ENCODE measurements around the gene RAD50.
A peak's percentile ranks its signal among the peaks of the same experiment; 100 is the strongest.
"Not testable (repeated sequence)": the region's sequence is repeated elsewhere in the genome, so short reads cannot be mapped to it uniquely, and the experiment has no call there.

Gene RAD50

DNA sequence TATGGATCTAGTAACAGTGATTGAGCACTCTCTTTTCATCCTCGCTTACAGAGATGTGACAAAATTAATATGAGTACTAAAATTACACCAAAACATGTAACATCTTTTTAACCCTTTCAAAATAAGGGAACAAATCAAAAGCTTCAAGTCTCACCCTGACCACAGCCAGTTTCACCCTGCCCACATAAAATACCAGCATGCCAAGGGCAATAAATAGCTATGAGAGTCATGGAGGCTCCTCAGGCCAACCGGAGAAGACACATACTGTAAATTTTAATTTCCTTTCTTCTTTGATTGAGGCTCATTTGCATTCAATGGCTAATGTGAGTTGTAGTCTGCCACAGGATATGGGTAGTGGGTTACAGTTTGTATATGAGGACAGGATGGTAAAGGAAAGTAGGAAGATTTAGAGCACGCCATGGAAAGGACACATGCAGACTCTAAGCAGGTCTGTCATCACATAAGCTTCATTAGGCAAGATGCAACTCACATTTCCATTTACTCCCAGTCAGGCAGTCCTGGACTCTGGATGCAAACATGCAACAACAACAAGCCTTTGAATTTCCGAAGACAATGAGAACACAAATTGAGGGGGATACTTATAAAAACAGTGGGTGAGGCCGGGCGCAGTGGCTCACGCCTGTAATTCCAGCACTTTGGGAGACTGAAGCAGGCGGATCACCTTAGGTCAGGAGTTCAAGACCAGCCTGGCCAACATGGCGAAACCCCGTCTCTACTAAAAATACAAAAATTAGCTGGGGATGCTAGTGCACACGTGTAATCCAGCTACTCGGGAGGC, 128.3 kb downstream of the RAD50 start:
- TF ChIP-seq, protein P1, sequence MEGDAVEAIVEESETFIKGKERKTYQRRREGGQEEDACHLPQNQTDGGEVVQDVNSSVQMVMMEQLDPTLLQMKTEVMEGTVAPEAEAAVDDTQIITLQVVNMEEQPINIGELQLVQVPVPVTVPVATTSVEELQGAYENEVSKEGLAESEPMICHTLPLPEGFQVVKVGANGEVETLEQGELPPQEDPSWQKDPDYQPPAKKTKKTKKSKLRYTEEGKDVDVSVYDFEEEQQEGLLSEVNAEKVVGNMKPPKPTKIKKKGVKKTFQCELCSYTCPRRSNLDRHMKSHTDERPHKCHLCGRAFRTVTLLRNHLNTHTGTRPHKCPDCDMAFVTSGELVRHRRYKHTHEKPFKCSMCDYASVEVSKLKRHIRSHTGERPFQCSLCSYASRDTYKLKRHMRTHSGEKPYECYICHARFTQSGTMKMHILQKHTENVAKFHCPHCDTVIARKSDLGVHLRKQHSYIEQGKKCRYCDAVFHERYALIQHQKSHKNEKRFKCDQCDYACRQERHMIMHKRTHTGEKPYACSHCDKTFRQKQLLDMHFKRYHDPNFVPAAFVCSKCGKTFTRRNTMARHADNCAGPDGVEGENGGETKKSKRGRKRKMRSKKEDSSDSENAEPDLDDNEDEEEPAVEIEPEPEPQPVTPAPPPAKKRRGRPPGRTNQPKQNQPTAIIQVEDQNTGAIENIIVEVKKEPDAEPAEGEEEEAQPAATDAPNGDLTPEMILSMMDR (conservative IDR thresholded peaks at IDR 0.05; ENCODE audit: low read depth, low read length), result no peak
- H3K4me3 ChIP-seq (ENCODE audit: low read depth, low read length), result no peak overlapping the region
- no peak for DNase-seq (ENCODE audit: low read depth)

DNA sequence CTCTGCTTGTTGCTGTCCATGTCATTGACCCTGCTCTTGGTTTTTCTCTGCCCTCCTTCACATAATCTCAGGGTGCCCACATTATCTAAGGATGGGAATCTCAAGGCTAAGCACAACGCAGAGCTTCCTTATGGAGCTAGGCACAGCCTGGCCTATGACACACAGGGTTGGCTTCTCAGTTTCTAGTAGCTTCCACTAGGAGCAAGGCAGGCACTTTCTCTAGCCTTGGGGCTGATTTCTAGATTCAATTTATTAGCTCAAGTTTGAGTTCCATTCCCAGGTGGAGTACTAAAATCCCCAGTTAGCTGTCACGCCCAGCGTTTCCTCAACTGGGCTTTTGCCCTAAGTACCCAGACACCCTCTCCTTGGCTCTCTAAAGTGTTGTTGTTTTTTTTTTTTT, 129.4 kb downstream of the RAD50 start:
- TF ChIP-seq, protein P1 (conservative IDR thresholded peaks at IDR 0.05; ENCODE audit: low read depth, low read length), result no peak
- no peak for DNase-seq (ENCODE audit: low read depth)
- no peak overlapping the region for H3K4me3 ChIP-seq (ENCODE audit: low read depth, low read length)

DNA sequence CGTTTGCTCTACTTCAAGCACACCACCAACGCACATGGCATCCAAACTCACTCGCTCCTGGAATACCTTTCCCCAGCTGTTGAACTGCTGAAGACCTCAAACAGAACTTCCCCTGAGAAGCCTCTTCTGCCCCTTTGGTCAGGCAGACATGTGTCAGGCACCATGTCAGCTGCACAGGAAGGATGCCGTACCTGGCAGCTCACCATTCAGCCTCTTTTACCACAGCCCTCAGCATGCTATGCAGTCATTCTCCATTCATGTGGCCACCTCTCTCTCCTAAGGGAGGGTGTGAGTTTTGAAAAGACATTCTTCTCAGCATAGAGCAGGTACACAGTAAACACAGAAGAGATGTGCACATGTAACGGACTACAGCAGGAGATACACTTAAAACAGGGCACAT, 131.2 kb downstream of the RAD50 start:
- no peak overlapping the region for H3K4me3 ChIP-seq (ENCODE audit: low read depth, low read length)
- TF ChIP-seq, protein P1 (conservative IDR thresholded peaks at IDR 0.05; ENCODE audit: low read depth, low read length), result no peak
- DNase-seq (ENCODE audit: low read depth), result no peak

DNA sequence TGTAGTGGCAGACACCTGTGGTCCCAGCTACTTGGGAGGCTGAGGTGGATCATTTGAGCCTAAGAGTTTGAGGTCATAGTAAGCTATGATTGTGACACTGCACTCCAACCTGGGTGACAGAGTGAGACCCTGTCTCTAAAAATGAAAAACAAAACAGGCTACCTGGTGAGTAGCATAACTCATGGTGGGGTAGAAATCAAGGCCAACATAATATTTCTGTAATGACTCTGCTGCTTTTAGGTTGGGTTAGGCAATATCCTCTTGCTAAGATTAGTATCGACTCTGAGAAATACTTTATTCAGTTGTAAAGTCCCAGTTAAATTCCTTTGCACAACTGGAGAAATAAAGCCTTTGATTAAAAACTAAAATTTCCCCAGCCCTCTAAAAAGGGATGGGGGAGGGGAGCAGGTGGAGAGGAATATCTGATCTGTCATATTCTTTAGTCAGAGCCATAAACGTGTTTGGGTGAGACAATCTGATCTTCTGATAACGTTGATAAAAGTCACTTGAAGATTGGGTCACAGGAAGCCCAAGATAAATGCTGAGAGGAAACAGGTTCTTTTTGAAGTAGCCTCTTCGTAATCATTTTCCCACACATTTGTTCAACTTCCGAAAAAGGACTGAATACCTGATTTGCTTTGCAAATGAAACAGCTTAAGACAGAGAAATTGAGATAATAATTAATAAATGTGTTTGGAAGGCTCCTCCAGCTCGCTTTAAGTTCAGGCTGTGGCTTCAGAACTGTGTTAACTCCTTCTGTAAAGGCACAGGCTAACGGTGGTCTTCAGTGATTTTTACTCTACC, 132.0 kb downstream of the RAD50 start:
- no peak overlapping the region for H3K4me3 ChIP-seq (ENCODE audit: low read depth, low read length)
- DNase-seq (ENCODE audit: low read depth), result peak; percentile 47
- TF ChIP-seq, protein P1 (conservative IDR thresholded peaks at IDR 0.05; ENCODE audit: low read depth, low read length), result no peak

DNA sequence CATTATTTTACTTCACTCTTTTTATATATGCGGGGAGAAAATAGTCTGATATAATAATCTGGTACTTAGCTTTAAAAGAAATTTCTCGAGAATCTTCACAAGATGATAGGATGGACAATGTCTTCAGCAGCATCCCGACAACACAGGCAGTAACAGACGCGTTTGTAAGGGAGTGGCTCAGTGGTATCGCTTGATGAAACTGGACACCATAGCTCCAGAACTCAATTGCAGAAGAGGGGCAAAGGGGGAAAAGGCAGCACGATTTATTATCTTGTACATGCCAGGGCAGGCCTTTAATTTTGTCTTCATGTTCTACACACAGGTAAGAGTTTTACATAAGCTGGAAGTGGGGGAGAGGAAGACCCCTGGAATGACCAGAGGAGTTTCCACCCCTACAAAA, 132.7 kb downstream of the RAD50 start:
- no peak for DNase-seq (ENCODE audit: low read depth)
- H3K4me3 ChIP-seq (ENCODE audit: low read depth, low read length), result no peak overlapping the region
- TF ChIP-seq, protein P1 (conservative IDR thresholded peaks at IDR 0.05; ENCODE audit: low read depth, low read length), result no peak

DNA sequence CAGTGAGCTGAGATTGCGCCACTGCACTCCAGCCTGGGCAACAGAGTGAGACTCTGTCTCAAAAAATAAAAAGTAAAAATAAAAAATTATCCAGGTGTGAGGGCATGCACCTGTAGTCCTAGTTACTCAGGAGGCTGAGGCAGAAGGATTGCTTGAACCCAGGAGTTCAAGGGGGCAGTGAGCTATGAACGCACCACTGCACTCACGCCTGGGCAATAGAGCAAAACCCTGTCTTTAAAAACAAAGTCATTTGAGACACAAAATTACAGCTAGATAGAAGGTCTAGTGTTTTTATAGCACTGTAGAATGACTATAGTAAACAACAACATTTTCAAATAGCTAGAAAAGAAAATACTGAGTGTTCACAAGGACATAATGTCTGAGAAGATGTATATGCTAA, 133.4 kb downstream of the RAD50 start:
- TF ChIP-seq, protein P1 (conservative IDR thresholded peaks at IDR 0.05; ENCODE audit: low read depth, low read length), result no peak
- no peak for DNase-seq (ENCODE audit: low read depth)
- H3K4me3 ChIP-seq (ENCODE audit: low read depth, low read length), result no peak overlapping the region

DNA sequence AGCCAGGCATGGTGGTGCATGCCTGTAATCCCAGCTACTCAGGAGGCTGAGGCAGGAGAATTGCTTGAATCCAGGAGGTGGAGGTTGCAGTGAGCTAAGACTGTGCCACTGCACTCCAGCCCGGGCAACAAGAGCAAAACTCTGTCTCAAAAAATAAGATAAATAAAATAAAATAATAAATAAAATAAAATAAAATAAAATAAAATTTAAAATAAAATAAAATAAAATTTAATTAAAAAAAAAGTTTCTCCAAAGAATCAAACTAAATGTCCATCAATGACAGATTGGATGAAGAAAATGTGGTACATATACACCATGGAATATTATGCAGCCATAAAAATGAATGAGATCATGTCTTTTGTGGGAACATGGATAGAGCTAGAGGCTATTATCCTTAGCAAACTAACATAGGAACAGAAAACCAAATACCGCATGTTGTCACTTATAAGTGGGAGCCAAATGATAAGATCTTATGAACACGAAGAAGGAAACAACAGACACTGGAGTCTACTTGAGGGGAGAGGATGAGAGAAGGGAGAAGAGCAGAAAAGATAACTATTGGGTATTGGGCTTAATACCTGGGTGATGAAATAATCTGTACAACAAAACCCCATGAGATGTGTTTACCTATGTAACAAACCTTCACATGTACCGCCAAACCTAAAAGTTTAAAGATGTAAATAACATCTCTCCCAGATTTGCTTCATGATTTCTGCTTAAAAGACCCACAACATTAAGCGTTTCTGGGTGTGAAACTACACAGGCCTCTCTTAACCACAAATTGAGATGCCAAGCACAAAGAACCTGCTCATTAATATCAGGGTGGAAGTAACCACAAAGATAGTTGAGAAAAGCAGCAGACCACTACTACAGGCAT, 135.2 kb downstream of the RAD50 start:
- not testable (repeated sequence) for DNase-seq (ENCODE audit: low read depth); H3K4me3 ChIP-seq (ENCODE audit: low read depth, low read length)

Measured in choroid plexus epithelial cell (primary cell).